IMR-90 (cell line): Measurements from ENCODE around the gene AMFR. TPM values are rescaled to one million over a fixed set of nuclear protein-coding genes. Genes with fewer than 3 reads are reported as not detected.

Experiments used
- ATAC-seq: fragments of 200-7000 bp; cut with Tn5 transposase; 2 replicates; pipeline ENCODE4 v1.9.1; 2020; ENCODE audit warnings: low read depth, mild to moderate bottlenecking, moderate library complexity
- BruUV-seq: library from RNA; stranded (reverse); fragments of 400-500 nt; replicated peaks from 2 replicates; lab custom pipeline; 2021; lab: Mats Ljungman, UMichigan
- CTCF ChIA-PET: fragments of 300-600 bp; formaldehyde crosslinking; extraction: SDS; loops from one replicate; lab custom pipeline; 2021; ENCODE audit warnings: antibody characterized with exemption; lab: Yijun Ruan, JAX
- POLR2A ChIA-PET: fragments of 300-600 bp; sonication (Branson Sonifier 250); formaldehyde crosslinking; loops from one replicate; lab custom pipeline; 2022; ENCODE audit warnings: antibody characterized with exemption; ENCODE audit not compliant: unreplicated experiment; lab: Charles Lee
- DNase-seq: peaks from one replicate; pipeline ENCODE4 v3.0.0; 2013
- H2AFZ ChIP-seq: replicated peaks from 2 replicates; pipeline ENCODE3; 2013; ENCODE audit warnings: low read length, mild to moderate bottlenecking; ENCODE audit not compliant: poor library complexity
- H2AK5ac ChIP-seq: 2 replicates; pipeline ENCODE4 v1.6.1; 2013; ENCODE audit warnings: low read depth, low read length, inconsistent platforms
- H2AK9ac ChIP-seq: replicated peaks from 2 replicates; pipeline ENCODE3; 2013; ENCODE audit warnings: mild to moderate bottlenecking, low read depth, low read length, moderate library complexity; ENCODE audit not compliant: poor library complexity
- H2BK120ac ChIP-seq: 2 replicates; pipeline ENCODE4 v1.6.1; 2013; ENCODE audit warnings: low read depth, low read length, inconsistent platforms
- H2BK15ac ChIP-seq: 3 replicates; pipeline ENCODE4 v1.6.1; 2013; ENCODE audit warnings: low read depth, low read length, inconsistent platforms
- H2BK20ac ChIP-seq: 2 replicates; pipeline ENCODE4 v1.6.1; 2013; ENCODE audit warnings: low read depth, mild to moderate bottlenecking, inconsistent platforms, low read length, moderate library complexity
- H2BK5ac ChIP-seq: 2 replicates; pipeline ENCODE4 v1.6.1; 2013; ENCODE audit warnings: mild to moderate bottlenecking, low read depth, low read length, inconsistent platforms; ENCODE audit not compliant: poor library complexity, severe bottlenecking
- H3K14ac ChIP-seq: replicated peaks from 2 replicates; pipeline ENCODE4 v1.6.1; 2013; ENCODE audit warnings: low read depth, low read length, inconsistent platforms
- H3K18ac ChIP-seq: 2 replicates; pipeline ENCODE4 v1.6.1; 2013; ENCODE audit warnings: low read depth, low read length, control low read depth
- H3K23ac ChIP-seq: 2 replicates; pipeline ENCODE4 v1.6.1; 2013; ENCODE audit warnings: low read depth, low read length, inconsistent platforms
- H3K27ac ChIP-seq: 2 replicates; pipeline ENCODE4 v1.5.1; 2013; ENCODE audit warnings: mild to moderate bottlenecking, control low read depth, low read length; ENCODE audit not compliant: insufficient read depth
- H3K27me3 ChIP-seq: 2 replicates; pipeline ENCODE4 v1.6.1; 2013; ENCODE audit warnings: low read length; ENCODE audit not compliant: control insufficient read depth, insufficient read depth
- H3K36me3 ChIP-seq: 2 replicates; pipeline ENCODE4 v1.6.1; 2013; ENCODE audit warnings: low read length, mixed read lengths; ENCODE audit not compliant: control insufficient read depth, insufficient read depth
- H3K4ac ChIP-seq: 2 replicates; pipeline ENCODE4 v1.6.1; 2013; ENCODE audit warnings: low read depth, low read length, inconsistent platforms
- H3K4me1 ChIP-seq: 2 replicates; pipeline ENCODE4 v1.6.1; 2013; ENCODE audit warnings: low read length, mixed read lengths; ENCODE audit not compliant: control insufficient read depth, insufficient read depth
- H3K4me2 ChIP-seq: 2 replicates; pipeline ENCODE4 v1.6.1; 2013; ENCODE audit warnings: low read depth, mild to moderate bottlenecking, control low read depth, low read length, moderate library complexity
- H3K4me3 ChIP-seq: 2 replicates; pipeline ENCODE4 v1.5.1; 2013; ENCODE audit warnings: low read depth, mild to moderate bottlenecking, control low read depth, low read length, moderate library complexity; ENCODE audit not compliant: insufficient read depth
- H3K56ac ChIP-seq: 2 replicates; pipeline ENCODE4 v1.6.1; 2013; ENCODE audit warnings: low read length, inconsistent platforms; ENCODE audit not compliant: insufficient read depth; ENCODE audit errors: extremely low read depth
- H3K79me1 ChIP-seq, 2 experiments: 2 replicates each; pipeline ENCODE4 v1.6.1; 2013; ENCODE audit warnings: low read length in 2 of 2, inconsistent platforms in 1 of 2, low read depth in 1 of 2
- H3K9ac ChIP-seq: 2 replicates; pipeline ENCODE4 v1.6.1; 2013; ENCODE audit warnings: low read depth, low read length, control low read depth
- H3K9me1 ChIP-seq: 2 replicates; pipeline ENCODE4 v1.6.1; 2013; ENCODE audit warnings: low read length, inconsistent platforms; ENCODE audit not compliant: insufficient read depth
- H3K9me3 ChIP-seq: 2 replicates; pipeline ENCODE4 v1.6.1; 2013; ENCODE audit warnings: low read length; ENCODE audit not compliant: control insufficient read depth, insufficient read depth
- H4K20me1 ChIP-seq: 2 replicates; pipeline ENCODE4 v1.6.1; 2013; ENCODE audit warnings: low read length, inconsistent platforms; ENCODE audit not compliant: insufficient read depth
- H4K5ac ChIP-seq: 2 replicates; pipeline ENCODE4 v1.6.1; 2013; ENCODE audit warnings: mild to moderate bottlenecking, low read depth, low read length, control low read depth
- H4K8ac ChIP-seq, 2 experiments: 2 replicates each; pipeline ENCODE4 v1.6.1; 2013; ENCODE audit warnings: low read depth in 2 of 2, low read length in 2 of 2, control low read depth in 1 of 2, inconsistent platforms in 1 of 2
- H4K91ac ChIP-seq: 2 replicates; pipeline ENCODE4 v1.6.1; 2013; ENCODE audit warnings: low read depth, low read length, inconsistent platforms; ENCODE audit not compliant: insufficient read depth
- BHLHE40 ChIP-seq: fragments of 150-350 bp; IDR thresholded peaks from 2 replicates; pipeline ENCODE4 v1.6.1; 2016; ENCODE audit warnings: mild to moderate bottlenecking, low read depth, low read length
- CEBPB ChIP-seq: IDR thresholded peaks from 2 replicates; pipeline ENCODE4 v1.6.1; 2012; ENCODE audit warnings: low read depth, low read length, improper control_type of control experiment
- CHD1 ChIP-seq: IDR thresholded peaks from 2 replicates; pipeline ENCODE4 v1.6.1; 2012; ENCODE audit warnings: low read depth, low read length, improper control_type of control experiment
- FOS ChIP-seq: fragments of 150-350 bp; IDR thresholded peaks from 2 replicates; pipeline ENCODE4 v1.6.1; 2016; ENCODE audit warnings: low read depth, low read length
- MAFK ChIP-seq: IDR thresholded peaks from 2 replicates; pipeline ENCODE4 v1.6.1; 2012; ENCODE audit warnings: low read depth, low read length, improper control_type of control experiment
- MAZ ChIP-seq: IDR thresholded peaks from 2 replicates; pipeline ENCODE4 v1.6.1; 2012; ENCODE audit warnings: low read depth, mild to moderate bottlenecking, low read length, improper control_type of control experiment, moderate library complexity, borderline replicate concordance
- MXI1 ChIP-seq: IDR thresholded peaks from 2 replicates; pipeline ENCODE4 v1.6.1; 2012; ENCODE audit warnings: low read depth, mild to moderate bottlenecking, low read length, moderate library complexity, borderline replicate concordance
- NFE2L2 ChIP-seq: fragments of 150-350 bp; IDR thresholded peaks from 2 replicates; pipeline ENCODE4 v1.6.1; 2016; ENCODE audit warnings: low read depth, mild to moderate bottlenecking, low read length
- POLR2A ChIP-seq: IDR thresholded peaks from 2 replicates; pipeline ENCODE4 v1.6.1; 2012; ENCODE audit warnings: mild to moderate bottlenecking, low read depth, low read length
- RCOR1 ChIP-seq: IDR thresholded peaks from 2 replicates; pipeline ENCODE4 v1.6.1; 2012; ENCODE audit warnings: mild to moderate bottlenecking, low read length, improper control_type of control experiment; ENCODE audit not compliant: insufficient replicate concordance
- RFX5 ChIP-seq: IDR thresholded peaks from 2 replicates; pipeline ENCODE4 v1.8.0; 2012; ENCODE audit warnings: low read depth, mild to moderate bottlenecking, low read length, moderate library complexity
- SMC3 ChIP-seq: fragments of 150-350 bp; IDR thresholded peaks from 2 replicates; pipeline ENCODE4 v1.6.1; 2016; ENCODE audit warnings: low read depth, mild to moderate bottlenecking, antibody characterized with exemption, low read length, moderate library complexity
- WGBS, 2 experiments: methylation state at CpG; one replicate each; pipeline versions ENCODE4 v1.1.5 to v1.1.7; 2013; ENCODE audit warnings: missing lambda C conversion rate in 2 of 2; ENCODE audit not compliant: insufficient read length in 1 of 2; ENCODE audit errors: extremely low coverage in 2 of 2; 5-methylcytosine and 5-hydroxymethylcytosine counted together
- dilution Hi-C: fragments of 300-500 bp; cut with HindIII; formaldehyde crosslinking; loops from one replicate; pipeline ENCODE4 v1.14.3; 2018; ENCODE audit warnings: low sequenced_read_pairs; ENCODE audit not compliant: unreplicated experiment
- in situ Hi-C: fragments of 300-500 bp; cut with MboI; formaldehyde crosslinking; loops from 3 replicates; pipeline ENCODE4 v1.14.3; 2019; ENCODE audit warnings: low sequenced_read_pairs, inconsistent platforms, mixed read lengths
- intact Hi-C: fragments of 100-400 bp; cut with micrococcal nuclease; formaldehyde crosslinking; loops from 2 replicates; pipeline ENCODE4 v1.10.0; 2022
- polyA plus RNA-seq, 3 experiments: library from polyadenylated mRNA; depleted of rRNA; stranded (reverse); fragments of >200 nt; gene quantifications; 2 replicates each; pipeline ENCODE4 v1.2.3, GENCODE V29; 2012; ENCODE audit warnings: low replicate concordance in 1 of 3
- total RNA-seq: library from RNA; depleted of rRNA; stranded (reverse); fragments of >200 nt; gene quantifications from 2 replicates; pipeline ENCODE4 v1.2.3, GENCODE V29; 2012
- TF ChIP-seq, protein P1 (sequence below): conservative IDR thresholded peaks from 2 replicates; pipeline ENCODE4 v1.5.1; 2012; ENCODE audit warnings: mild to moderate bottlenecking, low read depth, low read length, improper control_type of control experiment
- TF ChIP-seq, protein P2 (sequence below): fragments of 150-350 bp; IDR thresholded peaks from 2 replicates; pipeline ENCODE4 v1.6.1; 2017; ENCODE audit warnings: mild to moderate bottlenecking, antibody characterized with exemption, low read length, low read depth
- TF ChIP-seq, protein P3 (sequence below): fragments of 150-350 bp; IDR thresholded peaks from 2 replicates; pipeline ENCODE4 v1.6.1; 2016; ENCODE audit warnings: low read depth, mild to moderate bottlenecking, low read length, moderate library complexity, borderline replicate concordance

The AMFR gene
- total and polyA plus RNA-seq, 2 of the 4 experiments (the other 2 are of a cell fraction), result 60.7 to 216 TPM

DNA sequence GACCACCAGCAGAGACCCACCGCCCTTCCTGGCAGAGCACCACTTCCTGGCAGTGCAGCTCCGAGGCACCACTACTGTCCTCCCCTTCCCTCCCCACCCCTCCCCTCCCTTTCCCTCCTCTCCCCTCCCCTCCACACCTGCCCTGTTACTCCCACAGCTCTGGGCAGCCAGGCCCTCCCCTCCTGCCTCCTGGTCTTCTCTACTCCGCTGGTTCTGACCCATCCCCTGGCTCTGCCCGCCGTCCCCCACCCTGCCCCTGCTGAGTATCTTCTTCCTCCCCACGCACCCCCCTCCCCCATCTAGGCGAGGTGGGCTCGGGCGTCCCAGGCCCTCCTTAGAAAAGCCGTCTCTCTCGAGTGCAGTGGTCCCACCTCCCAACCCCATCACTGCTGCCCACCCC is 77.7 kb downstream of the AMFR start:
- Histone ChIP-seq H3K27ac (no peak overlapping the region), H3K9me1 (no peaks in the 10 kb centered on the region; the same call in 1 of the 2 replicates), H3K18ac (no peak overlapping the region), H2BK5ac (no peak overlapping the region), H2BK120ac (no peak overlapping the region), H3K4me1 (no peaks in the 10 kb centered on the region), H3K4me2 (no peak overlapping the region), H3K14ac (no peak overlapping the region), H4K20me1 (no peaks in the 10 kb centered on the region), H3K27me3 (peaks cover 5% of the 10 kb centered on the region; the same call in 1 of the 2 replicates), H3K79me1 (no peaks in the 10 kb centered on the region), H3K4ac (no peak overlapping the region), H2AFZ (no peak overlapping the region), H3K9me3 (no peaks in the 10 kb centered on the region), H2AK5ac (no peak overlapping the region), H3K23ac (no peak overlapping the region), H3K4me3 (no peak overlapping the region), H3K56ac (no peak overlapping the region), H2BK20ac (no peak overlapping the region), H4K91ac (no peak overlapping the region), H4K8ac (no peak overlapping the region), H2BK15ac (no peak overlapping the region), H2AK9ac (no peak overlapping the region), H4K5ac (no peak overlapping the region), H3K9ac (no peak overlapping the region), H3K36me3 (no peaks in the 10 kb centered on the region)
- TF ChIP-seq, protein P1, sequence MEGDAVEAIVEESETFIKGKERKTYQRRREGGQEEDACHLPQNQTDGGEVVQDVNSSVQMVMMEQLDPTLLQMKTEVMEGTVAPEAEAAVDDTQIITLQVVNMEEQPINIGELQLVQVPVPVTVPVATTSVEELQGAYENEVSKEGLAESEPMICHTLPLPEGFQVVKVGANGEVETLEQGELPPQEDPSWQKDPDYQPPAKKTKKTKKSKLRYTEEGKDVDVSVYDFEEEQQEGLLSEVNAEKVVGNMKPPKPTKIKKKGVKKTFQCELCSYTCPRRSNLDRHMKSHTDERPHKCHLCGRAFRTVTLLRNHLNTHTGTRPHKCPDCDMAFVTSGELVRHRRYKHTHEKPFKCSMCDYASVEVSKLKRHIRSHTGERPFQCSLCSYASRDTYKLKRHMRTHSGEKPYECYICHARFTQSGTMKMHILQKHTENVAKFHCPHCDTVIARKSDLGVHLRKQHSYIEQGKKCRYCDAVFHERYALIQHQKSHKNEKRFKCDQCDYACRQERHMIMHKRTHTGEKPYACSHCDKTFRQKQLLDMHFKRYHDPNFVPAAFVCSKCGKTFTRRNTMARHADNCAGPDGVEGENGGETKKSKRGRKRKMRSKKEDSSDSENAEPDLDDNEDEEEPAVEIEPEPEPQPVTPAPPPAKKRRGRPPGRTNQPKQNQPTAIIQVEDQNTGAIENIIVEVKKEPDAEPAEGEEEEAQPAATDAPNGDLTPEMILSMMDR, result no peak
- TF ChIP-seq RFX5 (no peak), BHLHE40 (no peak), POLR2A (no peak), FOS (no peak), RCOR1 (no peak), CHD1 (no peak), MAZ (no peak), SMC3 (no peak), NFE2L2 (no peak), CEBPB (no peak), MXI1 (no peak), MAFK (no peak)
- TF ChIP-seq, protein P2, sequence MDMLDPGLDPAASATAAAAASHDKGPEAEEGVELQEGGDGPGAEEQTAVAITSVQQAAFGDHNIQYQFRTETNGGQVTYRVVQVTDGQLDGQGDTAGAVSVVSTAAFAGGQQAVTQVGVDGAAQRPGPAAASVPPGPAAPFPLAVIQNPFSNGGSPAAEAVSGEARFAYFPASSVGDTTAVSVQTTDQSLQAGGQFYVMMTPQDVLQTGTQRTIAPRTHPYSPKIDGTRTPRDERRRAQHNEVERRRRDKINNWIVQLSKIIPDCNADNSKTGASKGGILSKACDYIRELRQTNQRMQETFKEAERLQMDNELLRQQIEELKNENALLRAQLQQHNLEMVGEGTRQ, result no peak
- TF ChIP-seq, protein P3, sequence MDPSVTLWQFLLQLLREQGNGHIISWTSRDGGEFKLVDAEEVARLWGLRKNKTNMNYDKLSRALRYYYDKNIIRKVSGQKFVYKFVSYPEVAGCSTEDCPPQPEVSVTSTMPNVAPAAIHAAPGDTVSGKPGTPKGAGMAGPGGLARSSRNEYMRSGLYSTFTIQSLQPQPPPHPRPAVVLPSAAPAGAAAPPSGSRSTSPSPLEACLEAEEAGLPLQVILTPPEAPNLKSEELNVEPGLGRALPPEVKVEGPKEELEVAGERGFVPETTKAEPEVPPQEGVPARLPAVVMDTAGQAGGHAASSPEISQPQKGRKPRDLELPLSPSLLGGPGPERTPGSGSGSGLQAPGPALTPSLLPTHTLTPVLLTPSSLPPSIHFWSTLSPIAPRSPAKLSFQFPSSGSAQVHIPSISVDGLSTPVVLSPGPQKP, result no peak
- WGBS, 2 experiments, result no CpG with 5 or more reads among the region's 11 CpGs
- ATAC-seq (no peak), DNase-seq (no peak)
- CTCF ChIA-PET, result no interaction called here
- intact Hi-C loops, result no loop called here
- BruUV-seq, result no TSS peak
- POLR2A ChIA-PET, result no interaction called here
- in situ Hi-C loops, result no loop called here
- dilution Hi-C loops, result no loop called here
